Fibroblast of lung (primary cell): ENCODE results near the gene PDLIM5. TPM values are rescaled to one million over a fixed set of nuclear protein-coding genes. Genes with fewer than 3 reads are reported as not detected.

Experiments
- DNase-seq, 2 donors: peaks; one replicate each; pipeline versions ENCODE4 v3.0.0 to v3.0.0-alpha.2; 2010; ENCODE audit warnings: low read depth in 2 of 2
- H2AFZ ChIP-seq: 2 replicates; pipeline ENCODE4 v1.5.1; 2012; ENCODE audit warnings: low read length, control low read depth, inconsistent platforms
- H3K27ac ChIP-seq: 2 replicates; pipeline ENCODE4 v1.5.1; 2011; ENCODE audit warnings: low read length, control low read depth; ENCODE audit not compliant: insufficient read depth
- H3K27me3 ChIP-seq: 2 replicates; pipeline ENCODE4 v1.5.1; 2011; ENCODE audit warnings: mild to moderate bottlenecking, low read length; ENCODE audit not compliant: control insufficient read depth, insufficient read depth
- H3K36me3 ChIP-seq: 2 replicates; pipeline ENCODE4 v1.5.1; 2011; ENCODE audit warnings: low read length; ENCODE audit not compliant: control insufficient read depth, insufficient read depth
- H3K4me1 ChIP-seq: 2 replicates; pipeline ENCODE4 v1.5.1; 2011; ENCODE audit warnings: low read length; ENCODE audit not compliant: control insufficient read depth, insufficient read depth; ENCODE audit errors: extremely low read depth
- H3K4me2 ChIP-seq: 2 replicates; pipeline ENCODE4 v1.5.1; 2011; ENCODE audit warnings: low read length, control low read depth; ENCODE audit not compliant: insufficient read depth; ENCODE audit errors: extremely low read depth
- H3K4me3 ChIP-seq, 4 experiments: fragments of 200-600 bp in 1 of 4; sonication (generic) in 1 of 4; replicated peaks in 1 of 4; 2 replicates each; pipeline ENCODE4 v1.5.1; 2011 to 2016; ENCODE audit warnings: low read length in 4 of 4, low read depth in 3 of 4, mild to moderate bottlenecking in 3 of 4, control low read depth in 2 of 4, inconsistent platforms in 1 of 4, mixed read lengths in 1 of 4; ENCODE audit not compliant: insufficient read depth in 1 of 4; ENCODE audit errors: control extremely low read depth in 1 of 4
- H3K79me2 ChIP-seq: 2 replicates; pipeline ENCODE4 v1.5.1; 2012; ENCODE audit warnings: mild to moderate bottlenecking, low read length, inconsistent platforms; ENCODE audit not compliant: control insufficient read depth, insufficient read depth
- H3K9ac ChIP-seq: 2 replicates; pipeline ENCODE4 v1.5.1; 2011; ENCODE audit warnings: mild to moderate bottlenecking, low read length, control low read depth; ENCODE audit not compliant: insufficient read depth
- H3K9me3 ChIP-seq: 2 replicates; pipeline ENCODE4 v1.5.1; 2012; ENCODE audit warnings: low read depth, low read length; ENCODE audit not compliant: control insufficient read depth, insufficient read depth
- H4K20me1 ChIP-seq: 2 replicates; pipeline ENCODE4 v1.5.1; 2011; ENCODE audit warnings: low read length; ENCODE audit not compliant: control insufficient read depth, insufficient read depth; ENCODE audit errors: extremely low read depth
- EZH2 ChIP-seq: IDR thresholded peaks from 2 replicates; pipeline ENCODE4 v1.5.1; 2012; ENCODE audit warnings: low read length, control low read depth, mild to moderate bottlenecking; ENCODE audit errors: missing control alignments
- polyA plus RNA-seq, 2 donors: library from polyadenylated mRNA; depleted of rRNA in 1 of 2; stranded (reverse) in 1 of 2; unstranded in 1 of 2; fragments of >200 nt; gene quantifications; 2 replicates each; pipeline ENCODE4 v1.2.1, GENCODE V29; 2011 to 2012; ENCODE audit warnings: missing spikeins in 1 of 2
- total RNA-seq: library from RNA; depleted of rRNA; stranded (reverse); fragments of >200 nt; gene quantifications from 2 replicates; pipeline ENCODE4 v1.2.1, GENCODE V29; 2014
- TF ChIP-seq, protein P1 (sequence below), 2 donors: IDR thresholded peaks in 1 of 2; conservative IDR thresholded peaks in 1 of 2; 1 replicate in 1 of 2; 2 replicates in 1 of 2; pipeline ENCODE4 v1.5.1; 2011 to 2012; ENCODE audit warnings: low read length in 2 of 2, control low read depth in 1 of 2, inconsistent platforms in 1 of 2, low read depth in 1 of 2, mild to moderate bottlenecking in 1 of 2

Gene PDLIM5
- total and polyA plus RNA-seq, 2 donors (not counting 1 experiment from before 2014, with no cell fraction given) = 28.4 to 113 TPM

DNA sequence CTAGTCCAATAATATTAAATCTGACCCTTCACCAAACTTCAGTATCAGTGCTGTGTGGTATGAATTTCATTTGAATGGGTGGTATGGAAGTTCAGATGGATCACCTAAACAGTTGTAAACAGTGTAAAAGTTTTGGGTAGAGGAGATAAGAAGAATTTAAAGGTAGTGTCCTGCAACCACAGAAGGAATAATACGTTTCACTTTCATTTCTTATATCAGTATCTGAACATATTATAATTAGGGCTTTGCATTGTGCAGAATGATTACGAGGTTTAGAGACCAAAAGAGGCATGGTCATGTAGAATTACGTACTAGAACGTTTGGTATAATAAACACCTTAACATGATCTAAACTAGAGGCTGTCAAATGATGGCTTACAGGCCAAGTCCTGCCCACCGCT is 116.1 kb downstream of the PDLIM5 start:
- H3K27ac ChIP-seq = no peak overlapping the region
- DNase-seq = no peak
- H3K36me3 ChIP-seq = no peaks in the 10 kb centered on the region
- H2AFZ ChIP-seq = no peak overlapping the region
- H3K9me3 ChIP-seq = no peaks in the 10 kb centered on the region
- no peak for TF ChIP-seq EZH2
- TF ChIP-seq, protein P1, sequence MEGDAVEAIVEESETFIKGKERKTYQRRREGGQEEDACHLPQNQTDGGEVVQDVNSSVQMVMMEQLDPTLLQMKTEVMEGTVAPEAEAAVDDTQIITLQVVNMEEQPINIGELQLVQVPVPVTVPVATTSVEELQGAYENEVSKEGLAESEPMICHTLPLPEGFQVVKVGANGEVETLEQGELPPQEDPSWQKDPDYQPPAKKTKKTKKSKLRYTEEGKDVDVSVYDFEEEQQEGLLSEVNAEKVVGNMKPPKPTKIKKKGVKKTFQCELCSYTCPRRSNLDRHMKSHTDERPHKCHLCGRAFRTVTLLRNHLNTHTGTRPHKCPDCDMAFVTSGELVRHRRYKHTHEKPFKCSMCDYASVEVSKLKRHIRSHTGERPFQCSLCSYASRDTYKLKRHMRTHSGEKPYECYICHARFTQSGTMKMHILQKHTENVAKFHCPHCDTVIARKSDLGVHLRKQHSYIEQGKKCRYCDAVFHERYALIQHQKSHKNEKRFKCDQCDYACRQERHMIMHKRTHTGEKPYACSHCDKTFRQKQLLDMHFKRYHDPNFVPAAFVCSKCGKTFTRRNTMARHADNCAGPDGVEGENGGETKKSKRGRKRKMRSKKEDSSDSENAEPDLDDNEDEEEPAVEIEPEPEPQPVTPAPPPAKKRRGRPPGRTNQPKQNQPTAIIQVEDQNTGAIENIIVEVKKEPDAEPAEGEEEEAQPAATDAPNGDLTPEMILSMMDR (conservative IDR thresholded peaks at IDR 0.05 in 1 of 2, IDR thresholded peaks at IDR 0.05 in 1 of 2; ENCODE audit: low read depth in 1 of 2, low read length in 2 of 2) = no peak
- no peak overlapping the region for H3K9ac ChIP-seq
- no peaks in the 10 kb centered on the region for H3K27me3 ChIP-seq
- peaks cover 8% of the 10 kb centered on the region for H3K79me2 ChIP-seq
- no peaks in the 10 kb centered on the region for H3K4me1 ChIP-seq
- H4K20me1 ChIP-seq = no peaks in the 10 kb centered on the region
- H3K4me3 ChIP-seq = no peak overlapping the region
- H3K4me2 ChIP-seq = no peak overlapping the region

- no peak overlapping the region for H3K27ac ChIP-seq
- no peak overlapping the region for H3K4me3 ChIP-seq
- no peak for DNase-seq
- no peaks in the 10 kb centered on the region for H4K20me1 ChIP-seq
- no peak overlapping the region for H3K9ac ChIP-seq
- H3K27me3 ChIP-seq = no peaks in the 10 kb centered on the region
- no peaks in the 10 kb centered on the region for H3K36me3 ChIP-seq
- H3K79me2 ChIP-seq = peaks cover 4% of the 10 kb centered on the region
- no peak for TF ChIP-seq EZH2
- TF ChIP-seq, protein P1 (conservative IDR thresholded peaks at IDR 0.05 in 1 of 2, IDR thresholded peaks at IDR 0.05 in 1 of 2; ENCODE audit: low read depth in 1 of 2, low read length in 2 of 2) = no peak
- no peaks in the 10 kb centered on the region for H3K9me3 ChIP-seq
- no peak overlapping the region for H2AFZ ChIP-seq
- H3K4me2 ChIP-seq = no peak overlapping the region
- H3K4me1 ChIP-seq = peaks cover 2% of the 10 kb centered on the region
Measured at GRCh38 chr4:94570558-94570957, 118.8 kb downstream of the PDLIM5 start.

DNA sequence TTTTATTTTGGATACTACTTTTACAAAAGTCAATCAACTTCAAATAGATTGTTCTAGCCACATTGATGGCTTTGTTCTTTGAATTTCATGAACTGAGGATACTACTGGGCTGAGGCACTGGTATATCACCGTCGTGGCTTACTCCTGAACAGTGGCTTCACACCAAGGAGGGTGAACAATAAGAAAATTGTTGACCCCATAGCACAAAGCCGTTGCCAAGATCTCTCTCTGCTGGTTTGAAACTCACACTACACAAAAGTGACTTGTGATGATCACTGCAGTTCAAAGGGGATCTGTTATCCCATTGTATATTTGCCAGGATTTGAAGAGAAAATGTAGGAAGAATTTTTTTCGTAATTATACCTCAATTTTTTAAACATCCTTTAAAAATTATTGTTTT is 119.6 kb downstream of the PDLIM5 start:
- DNase-seq = no peak
- H3K27me3 ChIP-seq = no peaks in the 10 kb centered on the region

More for the DNA sequence above, 119.6 kb downstream of the PDLIM5 start:
- no peak overlapping the region for H3K9ac ChIP-seq
- no peaks in the 10 kb centered on the region for H3K9me3 ChIP-seq
- H3K27ac ChIP-seq = no peak overlapping the region
- H2AFZ ChIP-seq = no peak overlapping the region
- no peaks in the 10 kb centered on the region for H4K20me1 ChIP-seq
- peaks cover 2% of the 10 kb centered on the region for H3K4me1 ChIP-seq
- no peak overlapping the region for H3K4me3 ChIP-seq
- TF ChIP-seq, protein P1 (conservative IDR thresholded peaks at IDR 0.05 in 1 of 2, IDR thresholded peaks at IDR 0.05 in 1 of 2; ENCODE audit: low read depth in 1 of 2, low read length in 2 of 2) = no peak
- no peak for TF ChIP-seq EZH2
- no peak overlapping the region for H3K4me2 ChIP-seq
- H3K36me3 ChIP-seq = no peaks in the 10 kb centered on the region
- H3K79me2 ChIP-seq = peaks cover 4% of the 10 kb centered on the region
